GM18951 (cell line): ENCODE measurements around the gene MRPS7.

Experiments used
- POLR2A ChIP-seq: IDR thresholded peaks from 4 replicates; pipeline ENCODE4 v1.6.1; 2011; ENCODE audit warnings: mild to moderate bottlenecking; ENCODE audit not compliant: insufficient read length, insufficient read depth; ENCODE audit errors: extremely low read depth
- in situ Hi-C: fragments of 300-500 bp; cut with MboI; formaldehyde crosslinking; loops from one replicate; pipeline ENCODE4 v1.12.0; 2022; ENCODE audit warnings: low sequenced_read_pairs, mixed read lengths, inconsistent platforms; ENCODE audit not compliant: unreplicated experiment

MRPS7 gene

DNA sequence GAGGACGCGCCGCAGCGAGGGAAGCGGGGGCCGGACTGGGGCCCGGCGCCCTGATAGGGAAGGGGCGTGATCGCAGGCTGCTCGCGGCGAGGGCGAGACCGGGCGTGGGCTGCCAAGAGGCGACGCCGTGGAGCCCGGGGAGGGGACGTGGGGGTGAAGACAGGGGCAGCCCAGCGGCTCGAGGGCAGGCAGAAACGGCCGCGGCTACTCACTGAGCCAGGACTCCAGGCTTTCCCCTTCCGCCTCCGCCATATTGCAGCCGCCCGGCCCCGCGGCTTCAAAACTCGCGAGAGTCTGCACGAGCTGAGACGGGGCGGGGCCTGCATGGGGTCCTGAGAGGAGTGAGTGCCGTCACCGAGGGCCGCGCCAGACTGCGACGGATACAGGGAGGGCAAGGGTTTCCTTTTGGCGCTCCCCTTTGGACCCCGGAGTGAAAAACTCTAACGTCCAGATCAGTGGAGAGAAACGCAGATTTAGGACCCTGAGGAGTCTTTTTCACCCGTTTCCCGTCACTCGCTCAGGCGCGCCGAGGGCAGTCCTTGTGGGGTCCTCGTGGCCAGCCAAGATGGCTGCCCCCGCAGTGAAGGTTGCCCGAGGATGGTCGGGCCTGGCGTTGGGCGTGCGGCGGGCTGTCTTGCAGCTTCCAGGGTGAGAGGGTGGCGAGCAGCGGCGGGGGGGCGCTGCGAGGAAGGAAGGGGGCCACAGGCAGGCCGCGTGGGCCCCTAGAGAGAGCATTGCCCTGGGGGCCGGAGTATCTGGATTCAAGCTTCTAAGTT, at the start of gene MRPS7, which contains the start of gene GGA3:
TSS of gene MRPS7 (plus strand) at position 544 of the 776 bp plus-strand sequence. CDS start at position 566, 22 bp downstream.
TSS of gene GGA3 (minus strand) at position 271 of the 776 bp plus-strand sequence. CDS start at position 252, 19 bp downstream.
- TF ChIP-seq POLR2A: peak; percentile 86
- in situ Hi-C loops: no loop called here

DNA sequence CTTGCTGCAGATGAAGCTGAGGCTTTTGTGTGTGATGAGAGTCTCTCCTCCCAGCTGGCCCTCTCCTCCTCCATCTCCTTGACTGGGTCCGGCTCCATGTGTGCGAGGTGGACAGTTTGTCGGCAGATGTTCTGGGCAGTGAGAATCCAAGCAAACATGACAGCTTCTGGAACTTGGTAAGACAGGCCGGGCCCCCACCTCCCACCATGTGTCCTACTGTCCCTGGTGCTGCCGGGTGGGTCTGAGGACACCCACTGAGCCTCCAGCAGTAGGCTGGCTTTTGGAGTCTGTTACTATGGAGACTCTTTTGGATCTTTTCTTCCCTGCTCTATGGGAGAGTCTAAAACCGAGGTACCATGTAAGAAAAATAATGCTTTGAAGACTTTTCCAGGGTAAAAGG, 43.5 kb upstream of the MRPS7 start:
- in situ Hi-C loops: no loop called here
- no peak for TF ChIP-seq POLR2A

DNA sequence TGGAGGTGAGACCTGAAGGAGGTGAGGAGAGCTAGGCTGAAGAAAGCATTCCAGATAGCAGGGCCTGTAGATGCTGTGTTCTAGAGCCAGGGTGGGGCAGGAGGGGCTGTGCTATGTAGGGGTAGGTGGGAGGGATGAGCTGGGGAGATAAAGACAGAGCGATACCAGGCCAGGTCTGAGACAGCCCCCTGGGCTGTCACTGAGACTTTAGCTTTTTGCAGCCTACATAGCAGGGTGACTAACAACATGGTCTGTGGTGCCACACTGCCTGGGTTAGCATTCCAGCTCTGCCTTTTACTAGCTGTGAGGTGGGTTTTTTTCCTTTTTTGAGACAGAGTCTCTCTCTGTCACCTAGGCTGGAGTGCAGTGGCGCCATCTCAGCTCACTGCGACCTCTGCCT, 41.9 kb upstream of the MRPS7 start:
- in situ Hi-C loops: no loop called here
- TF ChIP-seq POLR2A: no peak

DNA sequence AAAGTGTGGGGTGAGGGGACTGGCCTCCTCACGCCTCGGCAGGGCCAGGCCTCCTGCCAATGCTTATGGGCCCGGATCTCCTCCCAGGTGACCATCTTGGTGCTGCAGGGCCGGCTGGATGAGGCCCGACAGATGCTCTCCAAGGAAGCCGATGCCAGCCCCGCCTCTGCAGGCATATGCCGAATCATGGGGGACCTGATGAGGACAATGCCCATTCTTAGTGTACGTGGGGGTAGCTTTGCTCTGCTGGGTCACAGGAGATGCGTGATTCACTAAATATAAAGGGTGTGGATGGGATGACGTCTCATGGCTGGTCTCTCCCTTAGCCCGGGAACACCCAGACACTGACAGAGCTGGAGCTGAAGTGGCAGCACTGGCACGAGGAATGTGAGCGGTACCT, 36.7 kb upstream of the MRPS7 start:
- TF ChIP-seq POLR2A: no peak
- in situ Hi-C loops: no loop called here

DNA sequence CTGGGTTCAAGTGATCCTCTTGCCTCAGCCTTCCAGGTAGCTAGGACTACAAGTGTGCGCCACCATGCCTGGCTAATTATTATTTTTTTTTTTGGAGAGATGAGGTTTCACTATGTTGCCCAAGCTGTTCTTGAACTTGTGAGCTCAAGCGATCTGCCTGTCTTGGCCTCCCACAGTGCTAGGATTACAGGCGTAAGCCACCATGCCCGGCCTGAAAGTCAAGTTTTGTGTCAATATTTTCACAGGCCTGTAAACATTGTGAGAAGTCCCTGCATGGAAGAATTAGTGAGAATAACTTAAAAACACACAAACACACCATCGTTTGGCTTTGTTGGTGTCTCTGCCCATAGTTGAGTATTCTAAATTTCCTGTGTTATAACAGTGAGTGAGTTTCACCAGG, 34.0 kb upstream of the MRPS7 start:
- in situ Hi-C loops: no loop called here
- no peak for TF ChIP-seq POLR2A

DNA sequence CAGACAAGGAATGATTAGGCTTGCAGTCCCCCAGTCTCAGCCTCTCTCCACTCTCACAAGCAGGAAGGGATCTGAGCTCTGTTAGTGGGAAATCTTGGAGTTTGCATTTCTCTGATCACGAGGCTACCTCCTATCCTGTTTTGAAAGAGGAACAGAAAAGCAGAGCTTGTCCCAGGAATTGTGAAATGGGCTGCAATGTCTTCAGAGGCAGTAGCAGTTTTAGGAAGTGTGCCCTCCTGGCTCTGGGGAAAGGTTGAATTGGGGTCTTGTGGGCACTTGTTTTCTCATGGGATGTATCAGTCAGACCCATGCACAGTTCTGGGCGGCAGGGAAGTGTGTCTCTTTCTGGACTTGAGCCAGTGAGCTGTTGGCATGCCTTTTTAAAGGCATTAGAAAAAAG, 33.4 kb upstream of the MRPS7 start:
- in situ Hi-C loops: no loop called here

DNA sequence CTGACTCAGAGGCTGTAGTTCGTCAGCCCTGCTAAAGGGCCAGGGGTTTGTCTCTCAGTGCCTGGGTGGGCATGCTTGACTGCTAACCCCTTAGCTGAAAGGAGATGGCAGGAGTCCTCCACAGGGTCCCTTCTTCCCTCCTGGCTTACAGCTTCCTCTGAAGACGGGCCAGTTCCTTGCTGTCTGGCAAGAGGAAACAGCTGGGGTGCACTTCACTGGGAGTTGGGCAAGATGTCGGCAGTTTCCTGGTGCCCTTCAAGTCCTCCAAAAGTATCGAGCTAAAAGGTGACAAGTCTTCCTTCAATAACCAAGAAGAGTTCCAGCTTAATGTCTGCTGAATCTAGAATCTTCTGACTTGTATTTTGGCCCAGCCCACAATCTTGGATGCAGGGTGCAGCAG, 32.8 kb upstream of the MRPS7 start:
- no peak for TF ChIP-seq POLR2A
- in situ Hi-C loops: no loop called here

More for the DNA sequence above, 33.4 kb upstream of the MRPS7 start:
- no peak for TF ChIP-seq POLR2A

DNA sequence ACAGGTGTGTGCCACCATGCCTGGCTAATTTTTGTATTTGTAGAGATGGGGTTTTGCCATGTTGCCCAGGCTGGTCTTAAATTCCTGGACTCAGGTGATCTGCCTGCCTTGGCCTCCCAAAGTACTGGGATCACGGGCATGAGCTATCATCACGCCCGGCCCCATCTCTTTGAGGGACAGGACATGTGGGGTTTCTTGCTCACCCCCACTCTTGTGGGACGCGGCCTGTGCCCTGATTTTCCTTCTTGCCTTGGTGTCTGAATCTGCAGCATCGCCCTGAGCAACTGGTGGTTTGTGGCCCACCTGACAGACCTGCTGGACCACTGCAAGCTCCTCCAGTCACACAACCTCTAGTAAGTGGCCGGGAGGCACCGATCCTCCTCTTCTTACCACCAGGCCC, 30.6 kb upstream of the MRPS7 start:
- no peak for TF ChIP-seq POLR2A
- in situ Hi-C loops: no loop called here

DNA sequence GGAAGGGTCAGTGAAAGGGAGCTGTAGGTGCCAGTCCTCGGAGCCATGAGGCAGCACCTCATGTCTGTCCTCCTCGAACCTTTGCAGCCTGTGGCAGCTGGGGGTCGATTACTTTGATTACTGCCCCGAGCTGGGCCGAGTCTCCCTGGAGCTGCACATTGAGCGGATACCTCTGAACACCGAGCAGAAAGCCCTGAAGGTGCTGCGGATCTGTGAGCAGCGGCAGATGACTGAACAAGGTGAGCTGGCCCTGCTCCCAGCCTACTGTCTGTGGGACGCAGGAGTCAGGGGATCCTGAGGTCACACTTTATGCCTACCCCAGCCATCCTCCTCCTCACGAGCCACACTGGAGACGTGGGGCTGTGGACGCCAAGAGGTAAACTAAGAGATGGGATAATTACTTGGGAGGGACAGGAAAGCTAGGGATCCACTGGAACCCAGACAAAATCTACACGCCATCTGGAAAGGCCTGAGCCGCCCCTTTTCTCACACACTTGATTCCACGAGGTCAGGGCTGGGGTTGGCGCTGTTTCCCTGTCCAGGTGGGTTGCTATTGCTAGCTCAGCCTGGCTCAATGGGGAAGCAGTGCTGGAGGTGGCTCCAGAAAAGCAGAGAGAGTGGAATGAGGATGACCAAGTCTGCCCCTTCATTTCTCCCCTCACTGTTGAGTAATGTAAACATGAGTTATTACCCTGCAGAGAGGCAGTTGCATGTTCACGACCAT, 29.8 kb upstream of the MRPS7 start:
- in situ Hi-C loops: no loop called here
- no peak for TF ChIP-seq POLR2A

DNA sequence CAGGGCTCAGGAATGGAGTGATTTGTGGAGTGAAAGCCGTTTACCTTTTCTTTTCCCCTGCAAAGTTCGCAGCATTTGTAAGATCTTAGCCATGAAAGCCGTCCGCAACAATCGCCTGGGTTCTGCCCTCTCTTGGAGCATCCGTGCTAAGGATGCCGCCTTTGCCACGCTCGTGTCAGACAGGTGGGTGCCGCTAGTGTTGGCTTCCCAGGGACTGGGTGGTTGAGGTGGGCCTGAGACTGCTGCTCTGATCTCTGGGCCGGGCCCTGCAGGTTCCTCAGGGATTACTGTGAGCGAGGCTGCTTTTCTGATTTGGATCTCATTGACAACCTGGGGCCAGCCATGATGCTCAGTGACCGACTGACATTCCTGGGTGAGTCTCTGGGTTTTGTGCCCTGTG, 28.9 kb upstream of the MRPS7 start:
- in situ Hi-C loops: no loop called here
- no peak for TF ChIP-seq POLR2A

DNA sequence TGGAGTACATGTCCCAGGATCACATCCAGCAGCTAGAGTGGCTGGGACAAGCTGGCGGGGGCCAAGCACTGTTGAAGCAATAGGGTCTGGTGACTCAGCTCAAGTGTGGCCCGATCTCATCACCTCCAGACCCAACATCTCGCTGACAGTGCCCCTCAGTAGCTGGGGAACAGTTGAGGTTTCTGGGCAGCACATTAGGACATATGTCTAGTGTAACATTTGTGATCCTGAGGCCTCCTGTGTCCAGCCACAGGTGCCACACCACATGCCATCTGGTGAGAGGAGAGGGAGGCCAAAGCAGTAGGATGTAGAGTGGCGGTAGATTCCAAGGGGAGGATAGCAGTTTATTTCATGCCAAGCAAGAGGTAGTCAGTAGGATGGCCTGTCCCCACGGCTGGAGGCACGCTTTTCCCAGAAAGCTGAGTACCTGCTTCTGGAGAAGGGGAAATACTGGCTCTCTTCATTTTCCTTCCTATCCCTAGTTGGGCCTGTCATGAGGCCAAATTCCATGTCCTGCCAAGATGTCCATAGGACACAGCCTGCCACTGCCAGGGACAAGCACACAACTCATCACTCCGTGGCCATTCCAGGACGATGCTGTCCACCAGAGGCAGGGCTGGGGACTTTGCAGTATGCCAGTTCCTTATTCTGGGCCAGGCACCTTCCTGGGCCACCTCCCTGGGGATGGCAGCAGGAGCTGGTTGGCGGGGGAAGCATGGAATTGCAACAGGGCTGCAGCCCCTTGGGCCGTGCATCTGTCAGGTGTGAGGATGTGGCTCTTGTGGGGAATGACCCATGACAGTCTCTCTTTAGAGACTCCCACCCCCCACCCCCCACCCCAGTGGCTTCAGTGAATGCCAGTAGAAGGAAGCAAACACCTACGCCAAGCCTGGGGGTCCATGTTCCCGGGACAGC, 24.3 kb upstream of the MRPS7 start:
- in situ Hi-C loops: no loop called here
- no peak for TF ChIP-seq POLR2A

DNA sequence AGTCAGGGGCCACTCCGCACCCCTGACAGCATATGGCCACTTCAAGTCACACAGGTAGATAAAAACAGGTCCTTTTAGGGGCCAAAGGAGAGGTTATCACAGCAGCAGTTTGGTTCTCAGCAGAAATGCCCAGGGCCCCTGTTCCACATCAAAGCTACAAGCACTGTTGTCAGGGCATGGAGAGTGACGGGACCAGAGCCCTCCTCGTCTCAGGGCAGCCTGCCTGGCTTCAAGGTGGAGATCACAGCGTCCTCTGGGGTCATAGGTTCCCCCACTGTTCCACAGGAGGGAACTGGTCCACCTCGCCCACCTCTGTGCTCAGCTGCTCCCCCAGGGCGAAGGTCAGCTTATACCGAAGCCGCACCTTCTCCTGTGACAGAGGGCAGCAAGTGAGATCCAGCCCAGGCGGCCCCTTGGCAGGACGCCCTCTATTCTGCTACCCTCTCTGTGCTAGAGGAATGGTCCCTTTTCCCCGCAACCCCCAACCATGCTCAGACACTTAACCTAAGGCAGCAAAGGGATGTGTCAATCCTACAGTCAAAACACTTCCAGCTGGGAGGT, 23.6 kb upstream of the MRPS7 start:
- TF ChIP-seq POLR2A: no peak
- in situ Hi-C loops: no loop called here

DNA sequence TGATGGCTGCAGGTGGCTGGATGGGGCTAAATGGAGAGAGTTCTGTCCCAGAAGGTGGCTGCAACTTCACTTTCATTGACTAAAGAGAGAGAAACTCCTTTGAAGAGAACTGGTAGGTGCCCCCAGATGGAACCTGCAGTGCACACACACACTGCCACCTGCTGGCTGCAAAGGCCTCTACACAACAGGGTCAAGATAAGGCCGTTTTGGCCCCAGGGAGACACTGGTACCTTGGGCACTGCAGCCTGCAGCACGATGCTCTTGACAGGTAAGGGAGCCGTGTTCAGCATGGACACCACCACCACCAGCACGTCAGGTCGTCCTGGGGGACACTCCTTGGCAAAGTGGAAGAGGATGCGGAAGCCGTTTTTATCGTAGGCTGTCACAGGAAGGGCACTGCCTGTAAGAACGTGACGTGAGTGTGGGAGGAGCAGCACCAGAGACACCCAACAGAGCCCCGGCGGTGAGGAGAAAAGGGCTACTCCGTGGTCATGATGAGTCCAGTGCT, 22.9 kb upstream of the MRPS7 start:
- no peak for TF ChIP-seq POLR2A
- in situ Hi-C loops: no loop called here

DNA sequence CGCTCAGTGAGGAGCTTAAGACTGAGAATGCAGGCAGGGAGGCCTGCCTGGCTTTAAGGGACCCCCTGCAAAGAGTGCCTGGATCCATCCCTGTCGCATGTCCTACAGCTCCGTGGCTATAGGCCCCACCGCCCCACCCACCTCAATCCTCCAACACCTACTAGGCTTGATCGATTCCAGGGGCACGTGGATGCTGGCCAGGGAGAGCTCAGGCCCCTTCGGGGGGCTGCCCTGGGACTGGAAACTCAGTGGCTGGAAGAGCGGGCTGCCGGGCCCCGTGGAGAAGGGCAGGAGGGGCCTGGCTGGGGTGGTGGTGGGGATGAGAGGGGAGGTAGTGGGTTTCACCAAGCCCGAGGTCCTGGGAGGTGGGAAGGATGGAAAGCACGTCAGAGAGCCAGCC, 22.5 kb upstream of the MRPS7 start:
- TF ChIP-seq POLR2A: peak; percentile 2
- in situ Hi-C loops: no loop called here
